Lower leg skin (tissue), 4 donors: ENCODE data around the gene RNF149. TPM values are rescaled to one million over a fixed set of nuclear protein-coding genes. Genes with fewer than 3 reads are reported as not detected.
A peak's percentile ranks its signal among the peaks of the same experiment; 100 is the strongest.

Experiments used
- DNase-seq, 2 donors: peaks; one replicate each; pipeline ENCODE4 v3.0.0-alpha.2; 2019; ENCODE audit warnings: low spot score in 2 of 2
- H3K4me3 ChIP-seq: fragments of 200-600 bp; sonication (generic); 2 replicates; pipeline ENCODE4 v1.5.1; 2017; ENCODE audit warnings: mild to moderate bottlenecking, low read depth; ENCODE audit not compliant: poor library complexity, severe bottlenecking
- CTCF ChIP-seq, 3 donors: fragments of 450-650 bp; IDR thresholded peaks; one replicate each; pipeline ENCODE4 v1.5.1; 2016; ENCODE audit warnings: antibody characterized with exemption in 3 of 3, mild to moderate bottlenecking in 3 of 3, moderate library complexity in 2 of 3
- POLR2A ChIP-seq, 2 donors: fragments of 450-650 bp; IDR thresholded peaks; one replicate each; pipeline ENCODE4 v1.6.1; 2016 to 2017; ENCODE audit warnings: antibody characterized with exemption in 2 of 2, mild to moderate bottlenecking in 1 of 2, moderate library complexity in 1 of 2
- WGBS, 2 donors: methylation state at CpG; one replicate each; pipeline ENCODE4 v1.1.5; 2018; 5-methylcytosine and 5-hydroxymethylcytosine counted together
- intact Hi-C: fragments of 100-400 bp; cut with DNase I; formaldehyde crosslinking; loops from one replicate; pipeline ENCODE4 v1.15.0; 2023; ENCODE audit warnings: low total_unique reads
- total RNA-seq, 4 donors: library from RNA; depleted of rRNA; stranded (reverse); fragments of >200 nt; gene quantifications; one replicate each; pipeline ENCODE4 v1.1.0, GENCODE V29; 2016

The RNF149 gene
- total RNA-seq, 4 donors from 2014 or later, result 59.8 to 120 (median 77.7) TPM

- 93 to 94% methylated on average over 8 of the region's 8 CpGs for WGBS, 2 donors
- H3K4me3 ChIP-seq, result no peak overlapping the region
- TF ChIP-seq CTCF (IDR thresholded peaks at IDR 0.05) (no peak), POLR2A (IDR thresholded peaks at IDR 0.05) (no peak)
- intact Hi-C loops, result no loop called here
- no peak for DNase-seq
Observed at GRCh38 chr2:101258804-101259203, 49.7 kb downstream of the RNF149 start.

- 83 to 92% methylated on average over 2 of the region's 2 CpGs for WGBS, 2 donors
- no peak overlapping the region for H3K4me3 ChIP-seq
- TF ChIP-seq POLR2A (IDR thresholded peaks at IDR 0.05) (no peak), CTCF (IDR thresholded peaks at IDR 0.05) (no peak)
- DNase-seq, result peak in 1 of 2 donors; percentile 37
- intact Hi-C loops, result no loop called here
Observed at GRCh38 chr2:101256316-101256715, 52.2 kb downstream of the RNF149 start.

GRCh38 chr2:101255501-101255900 lies 53.0 kb downstream of the RNF149 start:
- intact Hi-C loops, result no loop called here
- WGBS, 2 donors, result 65 to 79% methylated on average over 3 of the region's 3 CpGs
- no peak overlapping the region for H3K4me3 ChIP-seq
- no peak for DNase-seq
- TF ChIP-seq CTCF (IDR thresholded peaks at IDR 0.05) (no peak), POLR2A (IDR thresholded peaks at IDR 0.05) (no peak)

- peak overlapping the region; percentile 86 for H3K4me3 ChIP-seq
- TF ChIP-seq CTCF (IDR thresholded peaks at IDR 0.05), result no peak
- no peak for TF ChIP-seq POLR2A (IDR thresholded peaks at IDR 0.05)
- WGBS, 2 donors, result 20 to 26% methylated on average over 17 of the region's 17 CpGs
- no peak for DNase-seq
- intact Hi-C loops, result no loop called here
Observed at GRCh38 chr2:101253703-101254450, 54.6 kb downstream of the RNF149 start.

GRCh38 chr2:101253013-101253702 lies 55.3 kb downstream of the RNF149 start:
- 1% methylated on average over 18 to 35 of the region's 65 CpGs for WGBS, 2 donors
- H3K4me3 ChIP-seq, result peak overlapping the region; percentile 86
- DNase-seq, result peak; percentile 53 to 91
- TF ChIP-seq CTCF (IDR thresholded peaks at IDR 0.05), result no peak
- no peak for TF ChIP-seq POLR2A (IDR thresholded peaks at IDR 0.05)
- intact Hi-C loops, result no loop called here
